ENCODE measurements around the gene CCDC8.

The CCDC8 gene

GRCh38 chr19:46369817-46370216 lies 43.5 kb downstream of the CCDC8 start:
- TF ChIP-seq, protein P1, sequence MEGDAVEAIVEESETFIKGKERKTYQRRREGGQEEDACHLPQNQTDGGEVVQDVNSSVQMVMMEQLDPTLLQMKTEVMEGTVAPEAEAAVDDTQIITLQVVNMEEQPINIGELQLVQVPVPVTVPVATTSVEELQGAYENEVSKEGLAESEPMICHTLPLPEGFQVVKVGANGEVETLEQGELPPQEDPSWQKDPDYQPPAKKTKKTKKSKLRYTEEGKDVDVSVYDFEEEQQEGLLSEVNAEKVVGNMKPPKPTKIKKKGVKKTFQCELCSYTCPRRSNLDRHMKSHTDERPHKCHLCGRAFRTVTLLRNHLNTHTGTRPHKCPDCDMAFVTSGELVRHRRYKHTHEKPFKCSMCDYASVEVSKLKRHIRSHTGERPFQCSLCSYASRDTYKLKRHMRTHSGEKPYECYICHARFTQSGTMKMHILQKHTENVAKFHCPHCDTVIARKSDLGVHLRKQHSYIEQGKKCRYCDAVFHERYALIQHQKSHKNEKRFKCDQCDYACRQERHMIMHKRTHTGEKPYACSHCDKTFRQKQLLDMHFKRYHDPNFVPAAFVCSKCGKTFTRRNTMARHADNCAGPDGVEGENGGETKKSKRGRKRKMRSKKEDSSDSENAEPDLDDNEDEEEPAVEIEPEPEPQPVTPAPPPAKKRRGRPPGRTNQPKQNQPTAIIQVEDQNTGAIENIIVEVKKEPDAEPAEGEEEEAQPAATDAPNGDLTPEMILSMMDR (IDR thresholded peaks at IDR 0.05) = no peak

GRCh38 chr19:46368116-46368515 lies 45.2 kb downstream of the CCDC8 start:
- TF ChIP-seq, protein P1 (IDR thresholded peaks at IDR 0.05) = no peak

DNA sequence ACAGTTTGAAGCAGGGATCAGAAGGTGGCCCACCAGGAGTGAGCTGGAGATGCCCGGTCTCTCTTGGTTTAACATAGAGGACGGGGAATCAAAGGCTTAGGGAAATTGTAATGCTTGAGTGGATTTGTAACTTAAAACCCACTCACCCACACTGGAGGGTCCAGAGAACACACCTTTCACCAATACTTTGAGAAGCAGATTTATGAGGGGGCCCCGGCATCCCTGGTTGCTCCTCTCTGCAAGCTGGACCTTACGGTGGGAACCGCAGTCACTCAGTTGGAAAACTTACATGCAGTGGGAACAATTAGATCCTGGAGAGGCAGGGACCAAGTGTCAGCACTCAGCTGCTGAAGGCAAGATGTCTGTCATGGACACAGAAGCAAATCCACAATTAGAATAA lies 45.9 kb downstream of the CCDC8 start:
- TF ChIP-seq, protein P1 (IDR thresholded peaks at IDR 0.05) = no peak

DNA sequence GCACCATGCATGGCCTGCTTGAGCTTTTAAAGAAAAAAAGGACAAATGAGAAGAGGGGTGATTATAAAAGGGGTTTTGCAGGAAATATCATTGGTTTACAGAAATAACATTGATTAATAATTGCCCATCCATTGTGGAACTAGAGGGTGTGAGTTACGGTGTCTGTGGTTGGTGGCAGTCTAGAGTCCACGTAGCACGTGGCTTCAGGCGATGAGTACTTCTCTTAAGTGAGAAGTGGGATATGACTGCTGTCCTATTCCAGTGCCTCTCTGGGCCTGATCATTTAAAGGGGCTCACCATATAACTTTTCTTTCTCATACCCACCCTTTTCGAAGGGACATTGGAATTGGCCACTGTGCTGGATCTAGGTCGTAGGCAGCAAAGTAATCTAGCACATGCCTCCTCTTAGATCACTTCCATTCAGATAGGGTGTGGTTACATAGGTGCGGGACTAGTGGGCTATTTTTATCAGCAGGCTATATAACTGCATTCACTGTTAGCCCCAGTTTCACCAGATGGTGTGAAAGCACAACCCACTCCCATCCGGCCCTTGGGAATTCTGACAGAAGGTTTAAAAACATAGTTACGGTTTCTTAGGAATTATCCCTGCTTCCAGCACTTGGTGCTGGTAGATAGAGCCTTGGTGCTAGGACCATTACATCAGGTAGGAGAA lies 46.6 kb downstream of the CCDC8 start:
- TF ChIP-seq, protein P1 (IDR thresholded peaks at IDR 0.05) = no peak

DNA sequence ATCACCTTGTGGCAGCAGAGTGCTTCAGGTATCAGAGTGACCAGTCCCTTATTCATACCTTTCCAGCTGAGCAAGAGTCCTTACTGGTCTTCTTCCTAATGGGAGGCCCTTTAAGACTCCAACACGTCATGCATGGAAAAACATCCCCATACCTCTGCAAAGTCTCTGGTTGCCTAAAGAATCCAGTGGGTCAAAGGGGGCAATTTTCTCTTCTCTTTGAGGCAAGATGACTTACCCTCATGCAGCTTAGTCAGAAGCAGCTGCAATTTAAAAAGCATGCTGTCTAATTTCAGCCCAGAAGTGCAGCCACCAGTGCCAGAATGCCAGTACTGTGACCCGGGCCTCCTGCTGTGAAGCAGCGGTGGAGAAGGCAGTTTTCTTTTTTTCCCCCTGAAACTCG lies 47.8 kb downstream of the CCDC8 start:
- TF ChIP-seq, protein P1 (IDR thresholded peaks at IDR 0.05) = no peak

DNA sequence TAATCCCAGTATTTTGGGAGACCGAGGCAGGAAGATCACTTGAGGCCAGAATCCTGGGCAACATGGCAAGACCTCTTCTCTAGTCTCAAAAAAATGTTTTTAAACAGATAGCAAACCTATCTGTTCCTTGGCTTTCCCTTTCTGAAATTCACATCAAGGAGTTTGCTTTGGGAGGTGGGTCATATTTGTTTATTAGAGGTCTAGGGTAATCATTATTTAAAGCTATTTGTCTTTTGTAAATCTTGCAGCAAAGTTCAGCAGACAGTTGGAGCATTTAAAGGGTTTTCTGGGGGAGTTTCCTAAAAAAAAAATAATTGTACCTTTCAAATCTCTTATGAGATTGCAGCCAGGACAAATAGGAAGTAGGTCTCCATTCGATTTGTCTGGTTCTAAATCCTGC lies 49.0 kb downstream of the CCDC8 start:
- TF ChIP-seq, protein P1 (IDR thresholded peaks at IDR 0.05) = no peak

DNA sequence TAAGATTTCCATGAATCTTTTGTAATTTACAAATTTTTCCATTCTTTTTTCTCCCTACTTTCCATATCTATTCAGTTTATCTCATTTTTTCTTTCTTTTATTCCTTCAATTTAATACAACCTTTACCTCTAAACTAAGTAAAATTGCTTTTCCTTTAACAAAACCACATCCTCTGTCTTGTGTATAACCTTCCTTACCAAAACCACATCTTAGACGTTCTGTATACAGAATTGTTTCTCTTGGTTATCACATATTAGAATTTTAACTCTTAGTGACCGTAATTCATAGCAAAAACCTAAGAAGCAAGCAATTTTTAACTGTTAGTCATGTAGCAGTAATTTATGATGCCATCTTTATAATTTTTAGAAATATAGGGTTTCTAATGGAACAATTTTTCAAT lies 51.4 kb downstream of the CCDC8 start:
- TF ChIP-seq, protein P1 (IDR thresholded peaks at IDR 0.05) = no peak

All from LNCAP (cell line).